Endothelial cell (in vitro differentiated cells): ENCODE measurements around the gene RASGEF1C. TPM values are rescaled to one million over a fixed set of nuclear protein-coding genes. Genes with fewer than 3 reads are reported as not detected.
A peak's percentile ranks its signal among the peaks of the same experiment; 100 is the strongest.

ENCODE experiments used
- DNase-seq: peaks from one replicate; pipeline ENCODE4 v3.0.0; 2021; ENCODE audit warnings: low spot score
- H3K27ac Mint-ChIP-seq: one replicate; pipeline ENCODE4 v1.8.0; 2021; ENCODE audit warnings: mixed read lengths, inconsistent platforms; ENCODE audit not compliant: unreplicated experiment
- H3K27me3 Mint-ChIP-seq: one replicate; pipeline ENCODE4 v1.8.0; 2021; ENCODE audit warnings: mild to moderate bottlenecking, moderate library complexity, mixed read lengths, inconsistent platforms; ENCODE audit not compliant: unreplicated experiment
- H3K36me3 Mint-ChIP-seq: one replicate; pipeline ENCODE4 v1.8.0; 2021; ENCODE audit warnings: mild to moderate bottlenecking, low read depth, mixed read lengths, inconsistent platforms; ENCODE audit not compliant: unreplicated experiment
- H3K4me1 Mint-ChIP-seq: one replicate; pipeline ENCODE4 v1.8.0; 2021; ENCODE audit warnings: mild to moderate bottlenecking, mixed read lengths, inconsistent platforms; ENCODE audit not compliant: unreplicated experiment
- H3K4me3 Mint-ChIP-seq: one replicate; pipeline ENCODE4 v1.8.0; 2021; ENCODE audit warnings: mild to moderate bottlenecking, mixed read lengths, inconsistent platforms; ENCODE audit not compliant: unreplicated experiment
- H3K9me3 Mint-ChIP-seq: one replicate; pipeline ENCODE4 v1.8.0; 2021; ENCODE audit warnings: mixed read lengths, inconsistent platforms; ENCODE audit not compliant: unreplicated experiment
- CTCF ChIP-seq: fragments of 200-600 bp; sonication (generic); IDR thresholded peaks from one replicate; pipeline ENCODE4 v1.5.0; 2021; ENCODE audit warnings: antibody characterized with exemption; ENCODE audit not compliant: unreplicated experiment
- total RNA-seq: library from RNA; stranded (reverse); fragmentation: NEBNext Ultra II Directional; extraction: Animal tissue kit (Norgen Biotek cat#: 25700); gene quantifications from one replicate; pipeline ENCODE4 v1.2.1, GENCODE V29; 2021; ENCODE audit not compliant: unreplicated experiment

RASGEF1C gene
- total RNA-seq, 1 donor from 2014 or later, result 0.64 TPM

- no peaks in the 10 kb centered on the region for H3K27me3 Mint-ChIP-seq
- H3K27ac Mint-ChIP-seq, result peak overlapping the region; percentile 30
- H3K36me3 Mint-ChIP-seq, result peaks cover 15% of the 10 kb centered on the region
- no peak for DNase-seq
- TF ChIP-seq CTCF, result no peak
- no peak overlapping the region for H3K4me3 Mint-ChIP-seq
- H3K4me1 Mint-ChIP-seq, result peaks cover 27% of the 10 kb centered on the region
- no peaks in the 10 kb centered on the region for H3K9me3 Mint-ChIP-seq
Measured at GRCh38 chr5:180059326-180059725, 149.7 kb downstream of the RASGEF1C start.

- H3K27ac Mint-ChIP-seq, result no peak overlapping the region
Measured at GRCh38 chr5:180056153-180056552, 152.9 kb downstream of the RASGEF1C start.

GRCh38 chr5:180054226-180054625 is 154.8 kb downstream of the RASGEF1C start:
- no peak for TF ChIP-seq CTCF
- Mint-ChIP-seq H3K27me3 (no peaks in the 10 kb centered on the region), H3K4me3 (no peak overlapping the region), H3K36me3 (peaks cover 5% of the 10 kb centered on the region), H3K4me1 (peaks cover 17% of the 10 kb centered on the region), H3K27ac (no peak overlapping the region), H3K9me3 (no peaks in the 10 kb centered on the region)
- no peak for DNase-seq

More at GRCh38 chr5:180056153-180056552, 152.9 kb downstream of the RASGEF1C start:
- H3K36me3 Mint-ChIP-seq, result peaks cover 9% of the 10 kb centered on the region
- no peaks in the 10 kb centered on the region for H3K9me3 Mint-ChIP-seq
- no peak for DNase-seq
- peaks cover 24% of the 10 kb centered on the region for H3K4me1 Mint-ChIP-seq
- no peak overlapping the region for H3K4me3 Mint-ChIP-seq
- H3K27me3 Mint-ChIP-seq, result no peaks in the 10 kb centered on the region
- no peak for TF ChIP-seq CTCF

GRCh38 chr5:180053061-180053602 is 155.9 kb downstream of the RASGEF1C start:
- Mint-ChIP-seq H3K4me3 (no peak overlapping the region), H3K4me1 (peaks cover 20% of the 10 kb centered on the region), H3K36me3 (peaks cover 5% of the 10 kb centered on the region), H3K27ac (no peak overlapping the region), H3K9me3 (no peaks in the 10 kb centered on the region), H3K27me3 (no peaks in the 10 kb centered on the region)
- no peak for DNase-seq
- TF ChIP-seq CTCF, result no peak

- H3K4me3 Mint-ChIP-seq, result no peak overlapping the region
- H3K9me3 Mint-ChIP-seq, result no peaks in the 10 kb centered on the region
- peaks cover 2% of the 10 kb centered on the region for H3K27me3 Mint-ChIP-seq
- H3K27ac Mint-ChIP-seq, result no peak overlapping the region
- peaks cover 25% of the 10 kb centered on the region for H3K4me1 Mint-ChIP-seq
- H3K36me3 Mint-ChIP-seq, result peaks cover 5% of the 10 kb centered on the region
- DNase-seq, result no peak
- TF ChIP-seq CTCF, result no peak
Measured at GRCh38 chr5:180052211-180052818, 156.7 kb downstream of the RASGEF1C start.
